ENCODE measurements around the gene DDX56.
"Not testable (repeated sequence)": the region's sequence is repeated elsewhere in the genome, so short reads cannot be mapped to it uniquely, and the experiment has no call there.

The DDX56 gene

DNA sequence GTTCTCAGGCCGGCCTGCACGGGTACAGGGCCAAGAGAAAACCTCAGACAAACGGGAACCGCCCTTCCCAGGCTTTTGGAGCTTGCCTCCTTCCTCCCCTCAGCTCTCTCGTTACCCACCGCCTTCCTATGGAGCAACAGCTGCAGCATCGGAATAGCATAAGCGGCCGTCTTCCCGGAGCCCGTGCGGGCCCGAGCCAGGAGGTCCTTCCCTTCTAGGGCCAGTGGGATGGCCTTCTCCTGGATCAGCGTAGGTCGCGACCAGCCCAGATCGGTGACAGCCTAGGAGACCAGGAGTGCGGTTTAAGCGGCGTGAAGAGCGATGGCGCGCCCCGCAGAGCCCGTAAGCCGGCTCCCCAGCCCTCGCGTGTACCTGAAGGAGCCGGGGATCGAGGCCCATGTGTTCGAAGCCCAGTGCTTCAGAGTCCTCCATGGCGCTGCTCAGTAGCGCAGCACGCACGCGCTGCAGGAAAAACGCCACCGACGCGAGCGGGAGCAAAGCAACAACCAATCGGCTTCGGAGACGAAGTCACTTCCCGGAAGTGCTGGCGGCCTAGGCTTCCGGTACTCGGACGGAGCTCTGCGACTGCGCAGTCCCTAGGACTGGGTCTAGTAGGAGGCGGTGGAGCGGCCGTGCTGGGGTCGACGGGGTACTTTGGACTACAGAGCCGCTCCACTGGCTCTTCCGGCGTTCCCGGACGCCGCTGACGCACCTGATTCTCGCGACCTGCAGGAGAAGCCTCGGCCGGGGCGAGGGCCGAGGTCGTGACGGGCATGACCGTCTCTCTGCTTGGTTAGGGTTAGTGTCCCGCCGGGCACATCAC is at the start of gene DDX56:
DDX56 (minus strand) TSS at position 445 of the 823 bp plus-strand sequence; CDS start at position 432, 13 bp downstream.
- DNase-seq (ENCODE audit: low spot score), result peak; percentile 98

DNA sequence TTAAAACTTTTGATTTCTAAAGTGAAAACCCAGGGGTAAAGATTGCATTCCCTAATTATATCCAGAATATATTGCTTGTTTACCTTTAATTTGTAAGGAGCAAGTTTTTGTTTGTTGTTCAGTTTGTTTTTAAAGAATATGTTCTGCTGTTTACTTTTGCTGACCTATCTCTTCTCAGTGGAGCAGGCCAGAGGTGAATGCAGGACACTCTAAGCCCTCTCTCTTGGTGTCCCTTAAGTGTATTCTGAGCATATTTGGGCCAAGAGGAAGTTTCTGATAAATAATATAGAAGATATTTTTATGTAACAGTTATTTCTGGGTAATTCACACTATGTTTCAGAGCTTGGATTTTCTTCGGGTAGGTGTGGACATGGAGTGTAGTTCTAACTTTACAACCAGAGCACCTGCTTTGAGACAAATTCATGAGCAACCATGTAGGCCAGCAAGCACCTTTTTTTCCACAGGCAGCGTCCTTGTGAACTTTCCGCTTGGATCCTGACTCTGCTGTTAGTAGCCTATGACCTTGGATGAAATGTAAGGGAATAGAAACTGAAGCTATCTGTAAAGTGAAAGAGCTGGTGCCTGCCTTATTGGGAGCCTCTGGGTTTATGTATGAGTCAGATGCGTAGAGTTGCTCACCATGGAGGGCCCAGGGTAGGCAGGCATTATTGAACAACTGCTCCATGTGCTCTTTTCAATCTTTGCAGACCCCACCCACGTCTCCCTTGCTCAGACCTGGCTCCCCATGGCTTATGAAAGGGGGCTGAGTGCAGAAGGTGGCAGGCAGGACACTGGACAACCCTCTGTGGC is 48.8 kb upstream of the DDX56 start:
- no peak for DNase-seq (ENCODE audit: low spot score)

DNA sequence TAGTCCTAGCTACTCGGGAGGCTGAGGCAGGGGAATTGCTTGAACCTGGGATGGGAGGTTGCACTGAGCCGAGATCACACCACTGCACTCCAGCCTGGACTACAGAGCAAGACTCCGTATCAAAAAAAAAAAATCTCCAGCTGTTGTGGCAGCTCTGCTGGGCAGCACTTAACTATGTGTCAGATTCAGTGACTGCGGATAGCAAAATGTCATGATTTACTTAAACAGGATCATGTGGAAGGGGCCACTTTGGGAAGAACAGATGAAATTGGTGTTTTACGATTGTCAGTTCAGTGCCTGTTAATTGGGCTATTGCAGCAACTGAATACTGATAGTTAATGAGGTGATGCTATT is 48.0 kb upstream of the DDX56 start:
- DNase-seq (ENCODE audit: low spot score), result no peak

DNA sequence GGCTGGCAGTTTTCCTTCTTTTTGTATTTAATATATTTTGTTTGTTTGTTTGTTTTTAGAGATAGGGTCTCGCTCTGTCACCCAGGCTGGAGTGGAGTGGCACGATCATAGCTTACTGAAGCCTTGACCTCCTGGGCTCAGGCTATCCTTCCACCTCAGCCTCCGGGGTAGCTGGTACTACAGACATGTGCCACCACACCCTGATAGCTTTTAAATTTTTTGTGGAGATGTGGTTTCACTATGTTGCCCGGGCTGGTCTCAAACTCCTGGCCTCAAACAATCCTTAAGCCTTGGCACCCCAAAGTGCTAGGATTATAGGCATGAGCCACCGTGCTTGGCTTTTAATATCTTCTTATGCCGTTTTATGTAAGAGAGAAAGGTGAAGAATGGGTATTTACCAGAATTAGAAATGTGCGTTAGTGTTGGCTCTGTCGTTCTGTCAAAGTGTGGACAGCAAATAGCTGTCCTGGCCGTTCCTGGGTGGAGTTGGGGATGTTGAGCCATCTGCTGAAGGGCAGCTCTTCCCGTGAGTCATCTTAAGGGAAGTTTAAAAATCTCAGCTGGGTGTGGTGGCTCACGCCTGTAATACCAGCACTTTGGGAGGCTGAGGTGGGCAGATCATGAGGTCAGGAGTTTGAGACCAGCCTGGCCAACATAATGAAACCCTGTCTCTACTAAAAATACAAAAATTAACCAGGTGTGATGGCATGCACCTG is 47.5 kb upstream of the DDX56 start:
- DNase-seq (ENCODE audit: low spot score), result no peak

- no peak for DNase-seq (ENCODE audit: low spot score)
These were observed 45.0 kb upstream of the DDX56 start for GRCh38 chr7:44618753-44619152.

DNA sequence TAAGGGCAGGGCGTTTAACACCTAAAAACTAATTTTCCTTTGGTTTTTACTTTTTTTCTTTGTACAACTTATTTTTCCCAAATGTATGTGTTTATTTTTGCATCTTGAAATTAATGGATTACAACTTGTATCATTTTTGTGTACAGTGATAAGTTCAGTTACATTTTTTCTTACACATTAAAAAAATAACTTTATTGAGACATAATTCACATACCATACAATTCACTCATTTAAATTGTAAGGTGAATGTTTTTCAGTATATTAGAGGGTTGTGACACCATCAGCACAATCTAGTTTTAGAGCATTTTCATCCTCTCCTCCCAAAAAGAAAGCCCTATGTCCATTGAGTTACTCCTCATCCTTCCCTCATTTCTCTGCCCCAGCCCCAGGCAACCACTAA is 44.3 kb upstream of the DDX56 start:
- no peak for DNase-seq (ENCODE audit: low spot score)

GRCh38 chr7:44617225-44617890 is 43.6 kb upstream of the DDX56 start:
- no peak for DNase-seq (ENCODE audit: low spot score)

DNA sequence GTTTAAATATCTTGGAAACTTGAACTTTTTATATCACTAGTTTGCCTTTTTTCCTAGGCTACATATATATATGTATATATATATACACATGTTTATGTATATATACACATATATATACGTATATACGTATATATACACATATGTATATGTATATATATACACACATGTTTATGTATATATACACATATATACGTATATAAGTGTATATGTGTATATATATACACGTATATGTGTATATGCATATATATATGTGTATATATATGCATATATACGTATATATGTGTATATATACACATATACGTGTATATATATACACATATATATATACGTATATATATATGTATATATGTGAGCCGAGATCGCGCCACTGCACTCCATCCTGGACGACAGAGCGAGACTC is 42.8 kb upstream of the DDX56 start:
- no peak for DNase-seq (ENCODE audit: low spot score)

DNA sequence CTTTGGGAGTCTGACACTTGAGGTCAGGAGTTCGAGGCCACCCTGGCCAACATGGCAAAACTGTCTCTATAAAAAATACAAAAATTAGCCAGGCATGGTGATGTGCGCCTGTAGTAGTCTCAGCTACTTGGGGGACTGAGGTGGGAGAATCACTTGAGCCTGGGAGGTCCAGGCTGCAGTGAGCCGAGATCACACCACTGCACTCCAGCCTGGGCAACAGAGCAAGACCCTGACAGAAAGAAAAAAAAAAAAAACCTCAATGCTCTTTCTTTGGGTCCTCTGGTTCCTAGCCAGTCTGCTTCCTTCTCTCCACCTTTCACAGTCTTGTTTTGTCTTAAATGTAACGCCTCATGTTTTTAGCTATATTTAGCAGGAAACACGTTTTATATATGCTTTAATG is 42.1 kb upstream of the DDX56 start:
- no peak for DNase-seq (ENCODE audit: low spot score)

- no peak for DNase-seq (ENCODE audit: low spot score)
These were observed 41.5 kb upstream of the DDX56 start for GRCh38 chr7:44615149-44615611.

DNA sequence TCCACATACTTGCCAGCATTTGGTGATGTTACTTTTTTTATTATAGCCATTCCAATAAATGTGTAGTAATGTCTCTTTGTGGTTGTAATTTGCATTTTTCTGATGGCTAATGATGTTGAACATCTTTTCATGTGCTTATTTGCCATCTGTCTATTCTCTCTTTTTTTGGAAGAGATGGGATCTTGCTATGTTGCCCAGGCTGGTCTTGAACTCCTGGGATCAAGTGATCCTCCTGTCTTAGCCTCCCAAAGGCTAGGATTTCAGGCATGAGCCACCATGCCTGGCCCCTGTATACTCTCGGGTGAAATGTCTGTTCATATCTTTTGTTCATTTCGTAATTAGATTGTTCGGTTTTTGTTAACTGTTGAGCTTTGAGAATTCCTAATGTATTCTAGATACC is 36.1 kb upstream of the DDX56 start:
- no peak for DNase-seq (ENCODE audit: low spot score)

GRCh38 chr7:44608916-44609648 is 35.4 kb upstream of the DDX56 start:
- DNase-seq (ENCODE audit: low spot score), result peak; percentile 46

- no peak for DNase-seq (ENCODE audit: low spot score)
These were observed 33.7 kb upstream of the DDX56 start for GRCh38 chr7:44607141-44608068.

DNA sequence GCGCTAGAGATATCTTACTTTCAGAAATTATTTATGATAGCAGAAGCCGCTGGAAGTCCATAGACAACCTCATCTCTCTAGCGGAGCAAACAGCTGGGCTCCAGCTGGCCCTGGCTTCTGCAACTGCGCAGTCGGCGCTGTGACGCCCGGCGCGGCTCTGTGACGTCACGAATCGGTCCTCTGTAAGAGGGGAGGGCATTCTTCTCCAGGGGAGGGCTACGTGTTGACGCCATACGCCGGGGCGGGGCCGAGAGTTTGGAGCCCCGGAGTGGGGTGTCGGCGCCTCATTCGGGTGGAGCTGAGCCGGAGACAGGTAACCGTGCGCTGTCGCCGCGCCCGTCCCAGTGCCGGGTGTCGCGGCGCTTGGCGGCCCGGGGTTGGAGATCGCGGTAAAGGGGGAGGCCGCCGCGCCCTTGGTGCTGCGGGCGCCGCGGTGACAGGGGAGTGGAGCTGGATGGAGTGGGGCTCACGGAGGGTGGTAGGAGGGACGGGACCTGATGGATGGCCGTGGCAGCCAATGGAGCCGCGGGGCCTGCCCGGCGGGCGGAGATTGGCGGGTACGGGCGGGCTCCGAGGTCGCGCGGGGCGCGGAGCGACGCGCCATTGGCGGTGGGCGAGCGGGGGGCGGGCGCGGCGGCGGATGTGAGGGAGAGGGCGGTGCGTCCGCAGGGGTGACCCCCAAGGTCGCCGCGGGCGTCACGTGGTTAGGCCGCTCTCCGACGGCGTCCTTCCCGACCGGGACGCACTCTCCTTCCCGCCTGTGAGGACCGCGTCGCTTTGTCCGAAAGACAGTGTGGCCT is 32.8 kb upstream of the DDX56 start, which contains the start of gene OGDH:
OGDH (plus strand) TSS at position 287 of the 800 bp plus-strand sequence. CDS start 17,717 bp downstream, outside the sequence.
- DNase-seq (ENCODE audit: low spot score), result peak; percentile 99

GRCh38 chr7:44604941-44605340 is 31.2 kb upstream of the DDX56 start:
- no peak for DNase-seq (ENCODE audit: low spot score)

DNA sequence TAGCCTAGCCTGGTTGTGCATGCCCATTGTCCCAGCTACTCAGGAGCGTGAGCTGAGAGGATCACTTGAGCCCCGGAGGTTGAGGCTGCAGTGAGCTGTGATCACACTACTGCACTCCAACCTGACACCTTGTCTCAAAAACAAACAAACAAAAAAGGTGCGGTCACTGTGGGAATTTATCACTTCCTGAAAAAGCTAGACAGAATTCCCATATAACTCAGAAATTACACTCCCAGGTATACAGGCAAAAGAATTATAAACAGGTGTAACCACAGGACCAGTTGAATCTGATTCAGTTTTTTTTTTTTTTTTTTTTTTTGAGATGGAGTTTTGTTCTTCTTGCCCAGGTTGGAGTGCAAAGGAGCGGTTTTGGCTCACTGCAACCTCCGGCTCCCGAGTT is 29.5 kb upstream of the DDX56 start:
- peak; percentile 92 for DNase-seq (ENCODE audit: low spot score)

DNA sequence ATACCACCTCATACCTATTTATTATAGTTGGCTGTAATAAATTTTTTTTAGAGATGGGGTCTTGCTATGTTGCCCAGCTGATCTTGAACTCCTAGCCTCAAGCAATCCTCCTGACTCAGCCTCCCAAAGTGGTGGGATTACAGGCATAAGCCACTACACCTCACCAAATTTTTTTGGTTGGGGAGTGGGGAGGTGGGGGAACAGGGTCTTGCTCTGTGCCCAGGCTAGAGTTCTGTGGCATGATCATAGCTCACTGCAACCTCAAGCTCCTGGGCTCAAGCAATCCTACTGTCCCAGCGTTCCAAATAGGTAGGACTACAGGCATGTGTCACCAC is 28.8 kb upstream of the DDX56 start:
- DNase-seq (ENCODE audit: low spot score), result no peak

- no peak for DNase-seq (ENCODE audit: low spot score)
These were observed 25.5 kb upstream of the DDX56 start for GRCh38 chr7:44599222-44599621.

GRCh38 chr7:44597181-44597580 is 23.5 kb upstream of the DDX56 start:
- not testable (repeated sequence) for DNase-seq (ENCODE audit: low spot score)

Measured in SW480 (cell line).